CD4-positive, alpha-beta T cell treated with Interleukin-12 subunit alpha and Interleukin-12 subunit beta, for 1 hour (primary cell): ENCODE results near the gene ATG2A.

ENCODE experiments used
- DNase-seq: peaks from one replicate; pipeline ENCODE4 v3.0.0-alpha.2; 2020

ATG2A gene

GRCh38 chr11:64923944-64924909 lies 7.2 kb upstream of the ATG2A start, which contains the start of gene PPP2R5B:
Gene PPP2R5B, plus strand, starts transcription at chr11:64924689. Its CDS starts 1,046 bp downstream, at chr11:64925735.
- DNase-seq = peak; percentile 91

- DNase-seq = no peak
Measured at GRCh38 chr11:64923151-64923661, 6.2 kb upstream of the ATG2A start.

GRCh38 chr11:64921384-64921783 lies 4.4 kb upstream of the ATG2A start:
- DNase-seq = no peak

- no peak for DNase-seq
Measured at GRCh38 chr11:64920124-64920523, 3.1 kb upstream of the ATG2A start.

GRCh38 chr11:64919627-64920026 lies 2.6 kb upstream of the ATG2A start:
- DNase-seq = no peak

GRCh38 chr11:64918017-64918416 lies 1.0 kb upstream of the ATG2A start:
- no peak for DNase-seq

GRCh38 chr11:64917663-64917995 lies 620 bp upstream of the ATG2A start:
- no peak for DNase-seq

GRCh38 chr11:64916040-64916774 lies 802 bp downstream of the ATG2A start:
- peak; percentile 67 for DNase-seq

GRCh38 chr11:64915376-64915887 lies 1.6 kb downstream of the ATG2A start:
- DNase-seq = no peak

GRCh38 chr11:64914123-64914522 lies 2.9 kb downstream of the ATG2A start:
- no peak for DNase-seq

GRCh38 chr11:64913171-64913727 lies 3.8 kb downstream of the ATG2A start:
- DNase-seq = no peak

- DNase-seq = no peak
Measured at GRCh38 chr11:64911689-64912088, 5.3 kb downstream of the ATG2A start.

GRCh38 chr11:64911142-64911541 lies 5.9 kb downstream of the ATG2A start:
- DNase-seq = no peak

- no peak for DNase-seq
Measured at GRCh38 chr11:64910451-64911093, 6.4 kb downstream of the ATG2A start.

- no peak for DNase-seq
Measured at GRCh38 chr11:64909653-64910343, 7.2 kb downstream of the ATG2A start.

GRCh38 chr11:64908766-64909165 lies 8.2 kb downstream of the ATG2A start:
- no peak for DNase-seq

- no peak for DNase-seq
Measured at GRCh38 chr11:64906314-64906635, 10.7 kb downstream of the ATG2A start.

- DNase-seq = no peak
Measured at GRCh38 chr11:64905516-64906313, 11.3 kb downstream of the ATG2A start.

GRCh38 chr11:64903291-64903833 lies 13.6 kb downstream of the ATG2A start:
- DNase-seq = no peak

- no peak for DNase-seq
Measured at GRCh38 chr11:64902102-64902900, 14.7 kb downstream of the ATG2A start.
